Suprapubic skin (tissue), 3 donors: Measurements from ENCODE around the gene KIZ.

Experiments
- CTCF ChIP-seq, 2 donors: fragments of 200-600 bp in 1 of 2; fragments of 450-650 bp in 1 of 2; sonication (generic) in 1 of 2; IDR thresholded peaks; one replicate each; pipeline ENCODE4 v1.5.1; 2016 to 2019; ENCODE audit warnings: antibody characterized with exemption in 2 of 2, mild to moderate bottlenecking in 1 of 2, moderate library complexity in 1 of 2
- POLR2AphosphoS5 ChIP-seq, 3 donors: sonication (generic); formaldehyde crosslinking; IDR thresholded peaks; one replicate each; pipeline ENCODE4 v1.6.1; 2017; ENCODE audit warnings: antibody characterized with exemption in 3 of 3

- TF ChIP-seq CTCF (IDR thresholded peaks at IDR 0.05) (no peak), POLR2AphosphoS5 (IDR thresholded peaks at IDR 0.05) (no peak)
These were observed 10.3 kb downstream of the KIZ start for GRCh38 chr20:21136015-21136732.
